WTC11 (cell line): ENCODE results near the gene PHF11. TPM values are rescaled to one million over a fixed set of nuclear protein-coding genes. Genes with fewer than 3 reads are reported as not detected.

Experiments used
- ATAC-seq: fragments of 200-7000 bp; cut with Tn5 transposase; 2 replicates; pipeline ENCODE4 v1.10.0; 2021; ENCODE audit warnings: mild to moderate bottlenecking, moderate library complexity
- CTCF ChIA-PET: fragments of 300-600 bp; sonication (Branson Sonifier 250); formaldehyde crosslinking; loops from one replicate; lab custom pipeline; 2021; ENCODE audit warnings: antibody characterized with exemption; lab: Charles Lee
- POLR2A ChIA-PET: fragments of 350-600 bp; sonication (Branson Sonifier 250); formaldehyde crosslinking; loops from one replicate; lab custom pipeline; 2021; ENCODE audit warnings: antibody characterized with exemption; lab: Charles Lee
- DNase-seq: peaks from one replicate; pipeline ENCODE4 v3.0.0; 2021; ENCODE audit warnings: low spot score
- H3K27ac Mint-ChIP-seq: 2 replicates; pipeline ENCODE4 v1.8.0; 2021; ENCODE audit warnings: mixed read lengths
- H3K27me3 Mint-ChIP-seq: 2 replicates; pipeline ENCODE4 v1.8.0; 2021; ENCODE audit warnings: low read depth, mild to moderate bottlenecking, moderate library complexity, mixed read lengths
- H3K36me3 Mint-ChIP-seq: 2 replicates; pipeline ENCODE4 v1.8.0; 2021; ENCODE audit warnings: mixed read lengths
- H3K4me1 Mint-ChIP-seq: 2 replicates; pipeline ENCODE4 v1.8.0; 2022; ENCODE audit warnings: mixed read lengths
- H3K4me3 Mint-ChIP-seq: 2 replicates; pipeline ENCODE4 v1.8.0; 2021; ENCODE audit warnings: mild to moderate bottlenecking, moderate library complexity, mixed read lengths
- H3K9me3 Mint-ChIP-seq: 2 replicates; pipeline ENCODE4 v1.8.0; 2021; ENCODE audit warnings: mixed read lengths
- AFF4 ChIP-seq: sonication (generic); formaldehyde crosslinking; IDR thresholded peaks from 2 replicates; pipeline ENCODE4 v1.8.1; 2023; ENCODE audit warnings: mild to moderate bottlenecking, missing genetic modification reagents, borderline replicate concordance
- ATF6 ChIP-seq: sonication (generic); formaldehyde crosslinking; IDR thresholded peaks from 2 replicates; pipeline ENCODE4 v1.8.1; 2023; ENCODE audit warnings: mild to moderate bottlenecking, missing genetic modification reagents
- E2F5 ChIP-seq: sonication (generic); formaldehyde crosslinking; IDR thresholded peaks from 2 replicates; pipeline ENCODE4 v1.8.1; 2022; ENCODE audit warnings: mild to moderate bottlenecking, moderate library complexity, missing genetic modification reagents
- FOXK1 ChIP-seq: sonication (generic); formaldehyde crosslinking; IDR thresholded peaks from 2 replicates; pipeline ENCODE4 v1.8.0; 2022; ENCODE audit warnings: mild to moderate bottlenecking, moderate library complexity, missing genetic modification reagents
- HMGA2 ChIP-seq: fragments of 250-450 bp; sonication (Bioruptor Pico); IDR thresholded peaks from 2 replicates; pipeline ENCODE4 v1.4.0; 2021; ENCODE audit warnings: mild to moderate bottlenecking, moderate library complexity
- HMGXB4 ChIP-seq: sonication (generic); formaldehyde crosslinking; IDR thresholded peaks from 2 replicates; pipeline ENCODE4 v1.8.1; 2023; ENCODE audit warnings: mild to moderate bottlenecking, moderate library complexity, missing genetic modification reagents
- MAX ChIP-seq: sonication (generic); formaldehyde crosslinking; IDR thresholded peaks from 2 replicates; pipeline ENCODE4 v1.8.0; 2022; ENCODE audit warnings: mild to moderate bottlenecking, missing genetic modification reagents
- MYBL2 ChIP-seq: sonication (generic); formaldehyde crosslinking; IDR thresholded peaks from 2 replicates; pipeline ENCODE4 v1.8.1; 2023; ENCODE audit warnings: mild to moderate bottlenecking, moderate library complexity, missing genetic modification reagents
- NFYB ChIP-seq: sonication (generic); formaldehyde crosslinking; conservative IDR thresholded peaks from 2 replicates; pipeline ENCODE4 v1.8.0; 2022; ENCODE audit warnings: low read depth, missing genetic modification reagents
- OVOL2 ChIP-seq: fragments of 250-450 bp; sonication (Bioruptor Pico); IDR thresholded peaks from 2 replicates; pipeline ENCODE4 v1.9.0; 2021; ENCODE audit warnings: mild to moderate bottlenecking, borderline replicate concordance
- PRRX2 ChIP-seq: fragments of 250-450 bp; sonication (Bioruptor Pico); IDR thresholded peaks from 2 replicates; pipeline ENCODE4 v1.8.0; 2021; ENCODE audit warnings: mild to moderate bottlenecking
- TEAD4 ChIP-seq: sonication (generic); formaldehyde crosslinking; IDR thresholded peaks from 2 replicates; pipeline ENCODE4 v1.8.0; 2022; ENCODE audit warnings: mild to moderate bottlenecking, missing genetic modification reagents
- TP53 ChIP-seq: sonication (generic); formaldehyde crosslinking; IDR thresholded peaks from 2 replicates; pipeline ENCODE4 v1.8.1; 2023; ENCODE audit warnings: mild to moderate bottlenecking, missing genetic modification reagents
- ZNF121 ChIP-seq: sonication (generic); formaldehyde crosslinking; IDR thresholded peaks from 2 replicates; pipeline ENCODE4 v1.8.0; 2023; ENCODE audit warnings: missing genetic modification reagents
- ZNF416 ChIP-seq: fragments of 250-450 bp; sonication (Bioruptor Pico); IDR thresholded peaks from 2 replicates; pipeline ENCODE4 v1.9.0; 2021; ENCODE audit warnings: mild to moderate bottlenecking, inconsistent platforms
- ZNF512 ChIP-seq: sonication (generic); formaldehyde crosslinking; IDR thresholded peaks from 2 replicates; pipeline ENCODE4 v1.8.1; 2022; ENCODE audit warnings: missing genetic modification reagents, borderline replicate concordance
- ZSCAN18 ChIP-seq: fragments of 250-450 bp; sonication (Bioruptor Pico); IDR thresholded peaks from 2 replicates; pipeline ENCODE4 v2.1.2; 2022; ENCODE audit warnings: mild to moderate bottlenecking, moderate library complexity
- total RNA-seq: library from RNA; stranded (reverse); gene quantifications from 3 replicates; pipeline ENCODE4 v1.2.3, GENCODE V29; 2021
- TF ChIP-seq, protein P1 (sequence below): sonication (generic); formaldehyde crosslinking; IDR thresholded peaks from 2 replicates; pipeline ENCODE4 v1.8.0; 2022; ENCODE audit warnings: missing genetic modification reagents
- TF ChIP-seq, protein P2 (sequence below): sonication (generic); formaldehyde crosslinking; conservative IDR thresholded peaks from 2 replicates; pipeline ENCODE4 v1.8.1; 2022; ENCODE audit warnings: mild to moderate bottlenecking, missing genetic modification reagents

The PHF11 gene
- total RNA-seq, 1 experiment from 2014 or later: 9.3 TPM

DNA sequence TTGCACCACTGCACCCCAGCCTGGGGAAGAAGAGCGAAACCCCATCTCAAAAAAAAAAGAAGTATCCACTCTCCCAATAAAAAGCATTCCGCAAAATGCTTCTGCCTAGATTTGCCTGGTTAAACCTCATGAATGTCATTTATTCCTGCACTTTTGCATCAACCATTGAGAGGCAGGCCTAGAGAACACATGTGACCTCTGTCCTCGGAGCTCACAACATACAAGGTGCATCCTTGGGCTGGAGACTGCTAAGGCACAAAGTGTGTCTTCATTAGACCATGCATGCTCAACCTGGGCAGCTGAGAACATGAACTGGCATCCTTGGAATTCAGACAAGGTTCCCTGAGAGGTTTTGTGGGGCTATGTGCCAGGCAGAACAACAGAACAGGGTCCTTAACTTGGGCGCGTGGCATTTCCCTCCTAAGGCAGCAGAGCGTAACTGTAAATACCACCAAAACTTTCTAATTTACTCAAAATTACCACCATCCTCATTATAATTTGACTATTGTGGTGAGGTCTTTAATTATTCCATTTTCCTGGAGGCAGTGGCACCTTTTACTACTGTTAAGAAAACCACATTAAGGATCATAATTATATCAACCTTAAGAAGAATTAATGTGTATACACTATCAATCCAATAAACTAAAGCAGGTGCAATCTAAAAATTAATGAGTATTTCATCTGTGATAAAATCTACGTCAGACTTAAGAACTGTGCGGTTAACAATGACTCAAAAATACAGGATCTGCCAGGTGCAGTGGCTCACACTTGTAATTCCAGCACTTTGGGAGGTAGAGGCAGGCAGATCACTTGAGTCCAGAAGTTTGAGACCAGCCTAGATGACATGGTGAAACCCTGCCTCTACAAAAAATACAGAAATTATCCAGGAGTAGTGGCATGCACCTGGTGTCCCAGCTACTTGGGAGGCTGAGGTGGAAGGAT is 75.8 kb downstream of the PHF11 start:
- no peaks in the 10 kb centered on the region for H3K4me1 Mint-ChIP-seq
- ChIA-PET CTCF (no interaction called here), POLR2A (interaction anchor here (0.6 kb wide), 1 partner anchor 226 kb away, joined by 3 read pairs; no protein-coding TSS in a partner anchor)
- TF ChIP-seq, protein P1, sequence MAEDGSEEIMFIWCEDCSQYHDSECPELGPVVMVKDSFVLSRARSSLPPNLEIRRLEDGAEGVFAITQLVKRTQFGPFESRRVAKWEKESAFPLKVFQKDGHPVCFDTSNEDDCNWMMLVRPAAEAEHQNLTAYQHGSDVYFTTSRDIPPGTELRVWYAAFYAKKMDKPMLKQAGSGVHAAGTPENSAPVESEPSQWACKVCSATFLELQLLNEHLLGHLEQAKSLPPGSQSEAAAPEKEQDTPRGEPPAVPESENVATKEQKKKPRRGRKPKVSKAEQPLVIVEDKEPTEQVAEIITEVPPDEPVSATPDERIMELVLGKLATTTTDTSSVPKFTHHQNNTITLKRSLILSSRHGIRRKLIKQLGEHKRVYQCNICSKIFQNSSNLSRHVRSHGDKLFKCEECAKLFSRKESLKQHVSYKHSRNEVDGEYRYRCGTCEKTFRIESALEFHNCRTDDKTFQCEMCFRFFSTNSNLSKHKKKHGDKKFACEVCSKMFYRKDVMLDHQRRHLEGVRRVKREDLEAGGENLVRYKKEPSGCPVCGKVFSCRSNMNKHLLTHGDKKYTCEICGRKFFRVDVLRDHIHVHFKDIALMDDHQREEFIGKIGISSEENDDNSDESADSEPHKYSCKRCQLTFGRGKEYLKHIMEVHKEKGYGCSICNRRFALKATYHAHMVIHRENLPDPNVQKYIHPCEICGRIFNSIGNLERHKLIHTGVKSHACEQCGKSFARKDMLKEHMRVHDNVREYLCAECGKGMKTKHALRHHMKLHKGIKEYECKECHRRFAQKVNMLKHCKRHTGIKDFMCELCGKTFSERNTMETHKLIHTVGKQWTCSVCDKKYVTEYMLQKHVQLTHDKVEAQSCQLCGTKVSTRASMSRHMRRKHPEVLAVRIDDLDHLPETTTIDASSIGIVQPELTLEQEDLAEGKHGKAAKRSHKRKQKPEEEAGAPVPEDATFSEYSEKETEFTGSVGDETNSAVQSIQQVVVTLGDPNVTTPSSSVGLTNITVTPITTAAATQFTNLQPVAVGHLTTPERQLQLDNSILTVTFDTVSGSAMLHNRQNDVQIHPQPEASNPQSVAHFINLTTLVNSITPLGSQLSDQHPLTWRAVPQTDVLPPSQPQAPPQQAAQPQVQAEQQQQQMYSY (CRISPR knock-in tag): no peak
- no peak for TF ChIP-seq FOXK1 (CRISPR knock-in tag)
- no peak for TF ChIP-seq MAX (CRISPR knock-in tag)
- no peak for TF ChIP-seq TEAD4 (CRISPR knock-in tag)
- TF ChIP-seq, protein P2, sequence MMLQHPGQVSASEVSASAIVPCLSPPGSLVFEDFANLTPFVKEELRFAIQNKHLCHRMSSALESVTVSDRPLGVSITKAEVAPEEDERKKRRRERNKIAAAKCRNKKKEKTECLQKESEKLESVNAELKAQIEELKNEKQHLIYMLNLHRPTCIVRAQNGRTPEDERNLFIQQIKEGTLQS (CRISPR knock-in tag): no peak
- TF ChIP-seq OVOL2 (CRISPR knock-in tag): no peak
- TF ChIP-seq ZNF121 (CRISPR knock-in tag): no peak
- no peak for TF ChIP-seq PRRX2 (CRISPR knock-in tag)
- TF ChIP-seq ZNF416 (CRISPR knock-in tag): no peak
- TF ChIP-seq MYBL2: no peak
- no peak for TF ChIP-seq E2F5 (CRISPR knock-in tag)
- TF ChIP-seq HMGXB4 (CRISPR knock-in tag): no peak
- TF ChIP-seq HMGA2 (CRISPR knock-in tag): no peak
- TF ChIP-seq ATF6: no peak
- TF ChIP-seq AFF4 (CRISPR knock-in tag): no peak
- TF ChIP-seq NFYB (CRISPR knock-in tag): no peak
- TF ChIP-seq ZNF512 (CRISPR knock-in tag): no peak
- TF ChIP-seq ZSCAN18 (CRISPR knock-in tag): no peak
- TF ChIP-seq TP53 (CRISPR knock-in tag): no peak
- H3K9me3 Mint-ChIP-seq: peaks cover 8% of the 10 kb centered on the region
- no peak for DNase-seq
- H3K4me3 Mint-ChIP-seq: no peak overlapping the region
- peaks cover 14% of the 10 kb centered on the region for H3K36me3 Mint-ChIP-seq
- H3K27ac Mint-ChIP-seq: no peak overlapping the region
- no peak for ATAC-seq
- no peaks in the 10 kb centered on the region for H3K27me3 Mint-ChIP-seq
